Measurements from ENCODE around the gene PRKCB. TPM values are rescaled to one million over a fixed set of nuclear protein-coding genes. Genes with fewer than 3 reads are reported as not detected.

The PRKCB gene
- total and polyA plus RNA-seq, 2 of the 8 experiments (the other 6 are each of a cell fraction or from before 2014, with no cell fraction given): 7.1 to 12.1 TPM

- WGBS, 2 experiments (ENCODE audit: extremely low coverage in 1 of 2, insufficient coverage in 1 of 2, insufficient read length in 1 of 2, insufficient replicate concordance in 2 of 2, low coverage in 1 of 2, low lambda C conversion rate in 2 of 2, missing lambda C conversion rate in 1 of 2): 70% methylated on average over 6 of the region's 6 CpGs; no CpG with 5 or more reads in 1 of the 2 experiments
- no peaks in the 10 kb centered on the region for H3K9me3 ChIP-seq (ENCODE audit: insufficient read depth in 2 of 2, low read depth in 1 of 2, low read length in 1 of 2)
- no peak overlapping the region for H4K8ac ChIP-seq (ENCODE audit: extremely low read depth, insufficient read depth, low read length)
- no peak for DNase-seq (ENCODE audit: low read depth in 1 of 2, low spot score in 2 of 2)
- no peak overlapping the region for H4K5ac ChIP-seq (ENCODE audit: insufficient read length, low read depth, low read length)
- H2BK15ac ChIP-seq (ENCODE audit: low read length): no peak overlapping the region
- no peak overlapping the region for H2AK5ac ChIP-seq (ENCODE audit: low read depth, low read length)
- no peaks in the 10 kb centered on the region for H3K4me1 ChIP-seq (replicated peaks in 1 of 4; ENCODE audit: control insufficient read depth in 3 of 4, insufficient read depth in 4 of 4, low read length in 3 of 4)
- H3K14ac ChIP-seq (ENCODE audit: insufficient read length): no peak overlapping the region
- H3K23me2 ChIP-seq (ENCODE audit: low read depth, low read length): peaks cover 1% of the 10 kb centered on the region; the same call in 1 of the 2 replicates
- no peak overlapping the region for H3K27ac ChIP-seq (ENCODE audit: low read depth, low read length)
- no peak overlapping the region for H3K9ac ChIP-seq (replicated peaks in 1 of 4; ENCODE audit: extremely low read depth in 1 of 4, low read depth in 3 of 4, low read length in 3 of 4)
- H2AFZ ChIP-seq (ENCODE audit: low read length): no peak overlapping the region
- H3K23ac ChIP-seq (ENCODE audit: insufficient read length): no peak overlapping the region
- H3K4me3 ChIP-seq (ENCODE audit: extremely low read depth in 1 of 4, insufficient read depth in 2 of 4, low read depth in 3 of 4, low read length in 4 of 4): no peak overlapping the region
- no peak overlapping the region for H3K18ac ChIP-seq (ENCODE audit: extremely low read depth, low read length)
- H4K20me1 ChIP-seq (replicated peaks in 1 of 2; ENCODE audit: control insufficient read depth in 1 of 2, insufficient read depth in 2 of 2, low read length in 2 of 2): no peaks in the 10 kb centered on the region
- no peak overlapping the region for H2BK20ac ChIP-seq (ENCODE audit: low read length)
- CTCF ChIA-PET (ENCODE audit: partially characterized antibody): interaction anchor here (1.1 to 3.5 kb wide), 3 partner anchors 8 to 289 kb away, joined by 3 to 15 read pairs (median 4); no protein-coding TSS in a partner anchor
- H2BK120ac ChIP-seq (replicated peaks; ENCODE audit: low read depth, low read length): no peak overlapping the region
- H2BK5ac ChIP-seq (ENCODE audit: low read depth, low read length): no peak overlapping the region
- no peaks in the 10 kb centered on the region for H3K79me1 ChIP-seq (ENCODE audit: low read depth, low read length)
- FAIRE-seq: no peak
- no peak overlapping the region for H4K91ac ChIP-seq (replicated peaks; ENCODE audit: insufficient read length, low read length)
- H3K56ac ChIP-seq (replicated peaks; ENCODE audit: insufficient read length, low read depth, low read length): no peak overlapping the region
- POLR2A ChIA-PET (ENCODE audit: partially characterized antibody): no interaction called here
- no peaks in the 10 kb centered on the region for H3K36me3 ChIP-seq (ENCODE audit: control insufficient read depth in 2 of 4, insufficient read depth in 4 of 4, low read length in 3 of 4)
- H2BK12ac ChIP-seq (ENCODE audit: low read depth, low read length): no peak overlapping the region
- H3K79me2 ChIP-seq (ENCODE audit: control insufficient read depth in 1 of 2, insufficient read depth in 2 of 2, low read length in 2 of 2): no peaks in the 10 kb centered on the region
- no peak overlapping the region for H3K4me2 ChIP-seq (ENCODE audit: insufficient read depth in 1 of 2, low read depth in 2 of 2, low read length in 2 of 2)
- no peak overlapping the region for H3K4ac ChIP-seq (replicated peaks; ENCODE audit: insufficient read length, low read depth, low read length)
- H3K27me3 ChIP-seq (replicated peaks in 1 of 4; ENCODE audit: control insufficient read depth in 3 of 4, extremely low read depth in 1 of 4, insufficient read depth in 3 of 4, low read length in 3 of 4): no peaks in the 10 kb centered on the region
- no peak for TF ChIP-seq CTBP2 (IDR thresholded peaks at IDR 0.05; ENCODE audit: borderline replicate concordance, insufficient read depth, insufficient read length, low read length)
- no peak for TF ChIP-seq POLR2AphosphoS5 (IDR thresholded peaks at IDR 0.05; ENCODE audit: low read depth, low read length)
- no peak for TF ChIP-seq RXRA (IDR thresholded peaks at IDR 0.05; ENCODE audit: insufficient read depth, low read depth, low read length)
- no peak for TF ChIP-seq RAD21 (IDR thresholded peaks at IDR 0.05 in 1 of 2, conservative IDR thresholded peaks at IDR 0.05 in 1 of 2; ENCODE audit: low read depth in 2 of 2, low read length in 2 of 2)
- no peak for TF ChIP-seq CBX5 (IDR thresholded peaks at IDR 0.05; ENCODE audit: low read depth, low read length)
- TF ChIP-seq ATF3 (IDR thresholded peaks at IDR 0.05; ENCODE audit: insufficient read depth, low read depth, low read length): no peak
- TF ChIP-seq CBX8 (IDR thresholded peaks at IDR 0.05; ENCODE audit: borderline replicate concordance, low read depth, low read length): no peak
- no peak for TF ChIP-seq ASH2L (IDR thresholded peaks at IDR 0.05; ENCODE audit: low read length)
- no peak for TF ChIP-seq SIN3A (conservative IDR thresholded peaks at IDR 0.05 in 1 of 2, IDR thresholded peaks at IDR 0.05 in 1 of 2; ENCODE audit: low read depth in 1 of 2, low read length in 2 of 2)
- TF ChIP-seq TBP (IDR thresholded peaks at IDR 0.05; ENCODE audit: low read depth, low read length): no peak
- no peak for TF ChIP-seq KDM5A (IDR thresholded peaks at IDR 0.05; ENCODE audit: low read length)
- TF ChIP-seq RBBP5 (IDR thresholded peaks at IDR 0.05; ENCODE audit: borderline replicate concordance, low read depth, low read length): no peak
- TF ChIP-seq GTF2F1 (IDR thresholded peaks at IDR 0.05; ENCODE audit: borderline replicate concordance, low read depth, low read length): no peak
- TF ChIP-seq CHD2 (IDR thresholded peaks at IDR 0.05; ENCODE audit: low read length): no peak
These were observed 187.8 kb downstream of the PRKCB start for GRCh38 chr16:24023621-24024020.
